Measurements from ENCODE around the gene MLLT10. TPM values are rescaled to one million over a fixed set of nuclear protein-coding genes. Genes with fewer than 3 reads are reported as not detected.

The MLLT10 gene
- total and polyA plus RNA-seq, 9 of the 15 experiments (the other 6 are each of a cell fraction or from before 2014, with no cell fraction given): 18.8 to 81.4 (median 64.2) TPM

DNA sequence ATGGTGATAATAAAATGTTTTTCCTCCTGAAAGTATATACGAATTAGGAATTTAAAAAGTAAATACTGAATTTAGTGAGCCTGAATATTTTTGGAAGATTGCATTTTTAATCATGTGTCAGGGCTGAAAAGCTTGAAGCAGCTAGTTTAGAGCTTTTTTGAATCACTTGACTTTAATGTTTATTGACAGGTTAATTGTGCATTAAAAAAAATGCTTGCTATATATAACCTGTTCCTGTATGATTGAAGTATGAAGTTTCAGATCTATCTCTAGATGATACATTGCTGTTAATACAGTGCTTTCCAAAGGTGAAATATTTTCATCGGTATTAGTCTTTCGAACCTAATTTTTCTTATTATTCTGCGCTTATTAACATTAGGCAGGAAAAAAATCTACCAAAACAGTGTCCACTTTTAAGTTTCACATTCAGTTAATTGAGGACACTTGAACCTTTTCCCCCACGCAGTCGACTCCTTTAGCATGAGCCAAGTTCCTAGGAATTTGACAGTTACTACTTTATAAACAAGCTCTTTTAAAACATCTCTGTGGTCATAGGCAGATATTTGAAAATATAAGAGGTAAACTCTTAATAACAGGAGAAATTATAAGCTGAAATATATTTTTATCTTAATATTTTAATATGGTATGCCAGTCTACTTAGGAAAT, 187.1 kb downstream of the MLLT10 start:
- H3K9ac ChIP-seq (ENCODE audit: insufficient read depth in 1 of 2, low read depth in 2 of 2, low read length in 2 of 2): no peak overlapping the region

More for the DNA sequence above, 187.1 kb downstream of the MLLT10 start:
- intact Hi-C loops (cut with micrococcal nuclease): loop anchor here (10.0 kb wide), 1 partner anchor 96 kb away; no protein-coding TSS in a partner anchor
- FAIRE-seq: no peak
- no peaks in the 10 kb centered on the region for H3K9me1 ChIP-seq (ENCODE audit: control insufficient read depth, insufficient read depth, low read length)
- ATAC-seq: no peak
- no peak overlapping the region for H3K4me3 ChIP-seq
- WGBS (ENCODE audit: insufficient coverage, low coverage, missing lambda C conversion rate): 86% methylated on average over 6 of the region's 6 CpGs
- no peaks in the 10 kb centered on the region for H3K27me3 ChIP-seq (ENCODE audit: control insufficient read depth in 2 of 2, insufficient read depth in 2 of 2, low read length in 2 of 2)
- no TSS peak for BruUV-seq (replicated peaks)
- in situ Hi-C loops (cut with MboI): no loop called here
- no peak for DNase-seq (ENCODE audit: extremely low read depth in 1 of 4, low spot score in 3 of 4)
- 0 out of 3 replicates have a peak, but pooled peaks cover 3% of the 10 kb centered on the region for H3K79me2 ChIP-seq (ENCODE audit: control insufficient read depth, insufficient read depth, low read length)
- ChIA-PET POLR2A (interaction anchor here (0.7 kb wide), 1 partner anchor 205 kb away, joined by 3 read pairs; no protein-coding TSS in a partner anchor), CTCF (ENCODE audit: low intra/inter-chr PET ratio) (no interaction called here)
- peaks cover 38% of the 10 kb centered on the region for H3K36me3 ChIP-seq (ENCODE audit: control insufficient read depth, insufficient read depth, low read length)
- TF ChIP-seq HEY1 (CRISPR knock-in tag; IDR thresholded peaks at IDR 0.05; ENCODE audit: borderline replicate concordance) (no peak), ETS2 (tag; IDR thresholded peaks at IDR 0.05; ENCODE audit: borderline replicate concordance, poor library complexity, severe bottlenecking) (no peak), ATF1 (CRISPR knock-in tag; IDR thresholded peaks at IDR 0.05) (no peak), ATF1 (tag; IDR thresholded peaks at IDR 0.05) (no peak), RBM22 (IDR thresholded peaks at IDR 0.05; ENCODE audit: low read depth, low read length, poor library complexity, severe bottlenecking) (no peak), MAFF (IDR thresholded peaks at IDR 0.05; ENCODE audit: low read length) (no peak), HNRNPLL (IDR thresholded peaks at IDR 0.05; ENCODE audit: low read depth, low read length, poor library complexity, severe bottlenecking) (no peak), RCOR1 (IDR thresholded peaks at IDR 0.05; ENCODE audit: borderline replicate concordance in 1 of 2, low read depth in 2 of 2, low read length in 2 of 2) (no peak), MCM2 (IDR thresholded peaks at IDR 0.05; ENCODE audit: low read depth) (no peak), SMC3 (conservative IDR thresholded peaks at IDR 0.05; ENCODE audit: insufficient read depth, low read depth, low read length) (no peak), ZNF347 (CRISPR knock-in tag; IDR thresholded peaks at IDR 0.05; ENCODE audit: low read depth) (no peak), SMAD1 (IDR thresholded peaks at IDR 0.05; ENCODE audit: low read depth, low read length, partially characterized antibody) (no peak), TCF7L2 (IDR thresholded peaks at IDR 0.05; ENCODE audit: low read depth, low read length) (no peak)
- TF ChIP-seq, protein P1, sequence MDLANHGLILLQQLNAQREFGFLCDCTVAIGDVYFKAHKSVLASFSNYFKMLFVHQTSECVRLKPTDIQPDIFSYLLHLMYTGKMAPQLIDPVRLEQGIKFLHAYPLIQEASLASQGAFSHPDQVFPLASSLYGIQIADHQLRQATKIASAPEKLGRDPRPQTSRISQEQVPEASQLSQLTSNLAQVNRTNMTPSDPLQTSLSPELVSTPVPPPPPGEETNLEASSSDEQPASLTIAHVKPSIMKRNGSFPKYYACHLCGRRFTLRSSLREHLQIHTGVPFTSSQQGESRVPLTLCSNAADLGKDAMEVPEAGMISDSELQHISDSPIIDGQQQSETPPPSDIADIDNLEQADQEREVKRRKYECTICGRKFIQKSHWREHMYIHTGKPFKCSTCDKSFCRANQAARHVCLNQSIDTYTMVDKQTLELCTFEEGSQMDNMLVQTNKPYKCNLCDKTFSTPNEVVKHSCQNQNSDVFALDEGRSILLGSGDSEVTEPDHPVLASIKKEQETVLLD (IDR thresholded peaks at IDR 0.05): no peak
- TF ChIP-seq, protein P2, sequence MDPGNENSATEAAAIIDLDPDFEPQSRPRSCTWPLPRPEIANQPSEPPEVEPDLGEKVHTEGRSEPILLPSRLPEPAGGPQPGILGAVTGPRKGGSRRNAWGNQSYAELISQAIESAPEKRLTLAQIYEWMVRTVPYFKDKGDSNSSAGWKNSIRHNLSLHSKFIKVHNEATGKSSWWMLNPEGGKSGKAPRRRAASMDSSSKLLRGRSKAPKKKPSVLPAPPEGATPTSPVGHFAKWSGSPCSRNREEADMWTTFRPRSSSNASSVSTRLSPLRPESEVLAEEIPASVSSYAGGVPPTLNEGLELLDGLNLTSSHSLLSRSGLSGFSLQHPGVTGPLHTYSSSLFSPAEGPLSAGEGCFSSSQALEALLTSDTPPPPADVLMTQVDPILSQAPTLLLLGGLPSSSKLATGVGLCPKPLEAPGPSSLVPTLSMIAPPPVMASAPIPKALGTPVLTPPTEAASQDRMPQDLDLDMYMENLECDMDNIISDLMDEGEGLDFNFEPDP (CRISPR knock-in tag; IDR thresholded peaks at IDR 0.05): no peak
- TF ChIP-seq, protein P3, sequence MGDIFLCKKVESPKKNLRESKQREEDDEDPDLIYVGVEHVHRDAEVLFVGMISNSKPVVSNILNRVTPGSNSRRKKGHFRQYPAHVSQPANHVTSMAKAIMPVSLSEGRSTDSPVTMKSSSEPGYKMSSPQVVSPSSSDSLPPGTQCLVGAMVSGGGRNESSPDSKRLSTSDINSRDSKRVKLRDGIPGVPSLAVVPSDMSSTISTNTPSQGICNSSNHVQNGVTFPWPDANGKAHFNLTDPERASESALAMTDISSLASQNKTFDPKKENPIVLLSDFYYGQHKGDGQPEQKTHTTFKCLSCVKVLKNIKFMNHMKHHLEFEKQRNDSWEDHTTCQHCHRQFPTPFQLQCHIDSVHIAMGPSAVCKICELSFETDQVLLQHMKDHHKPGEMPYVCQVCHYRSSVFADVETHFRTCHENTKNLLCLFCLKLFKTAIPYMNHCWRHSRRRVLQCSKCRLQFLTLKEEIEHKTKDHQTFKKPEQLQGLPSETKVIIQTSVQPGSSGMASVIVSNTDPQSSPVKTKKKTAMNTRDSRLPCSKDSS (IDR thresholded peaks at IDR 0.05; ENCODE audit: low read depth, partially characterized antibody): no peak
- no peak overlapping the region for H3K27ac ChIP-seq (ENCODE audit: extremely low read depth, low read depth, low read length)
- 0 out of 2 replicates have a peak, but pooled peaks cover 5% of the 10 kb centered on the region for H4K20me1 ChIP-seq (replicated peaks; ENCODE audit: control insufficient read depth, insufficient read depth, low read length)
- no peaks in the 10 kb centered on the region for H3K9me3 ChIP-seq (replicated peaks; ENCODE audit: control insufficient read depth, insufficient read depth, low read depth, low read length)
- H2AFZ ChIP-seq (ENCODE audit: low read depth, low read length): no peak overlapping the region
- H3K4me1 ChIP-seq (replicated peaks in 1 of 2; ENCODE audit: control insufficient read depth in 2 of 2, insufficient read depth in 2 of 2, low read length in 2 of 2): peaks cover 0 to 15% of the 10 kb centered on the region in 2 experiments; a peak in 3 of 5 replicates
- H3K4me2 ChIP-seq (ENCODE audit: insufficient read depth, low read length): no peak overlapping the region
